GM12878 (cell line): ENCODE results near the gene LPAR5. TPM values are rescaled to one million over a fixed set of nuclear protein-coding genes. Genes with fewer than 3 reads are reported as not detected.

Source experiments
- BHLHE40 ChIP-seq, 2 experiments: fragments of 450-650 bp in 1 of 2; IDR thresholded peaks; 2 replicates each; pipeline ENCODE4 v1.6.1; 2011 to 2017; ENCODE audit warnings: low read depth in 2 of 2, borderline replicate concordance in 1 of 2, improper control_type of control experiment in 1 of 2, low read length in 1 of 2, mild to moderate bottlenecking in 1 of 2
- BRCA1 ChIP-seq: IDR thresholded peaks from 2 replicates; pipeline ENCODE4 v1.6.1; 2011; ENCODE audit warnings: low read depth, low read length, improper control_type of control experiment
- CHD2 ChIP-seq: IDR thresholded peaks from 2 replicates; pipeline ENCODE4 v1.6.1; 2011; ENCODE audit warnings: low read depth, low read length, improper control_type of control experiment, borderline replicate concordance
- CHD4 ChIP-seq: fragments of 200-600 bp; sonication (generic); IDR thresholded peaks from 2 replicates; pipeline ENCODE4 v1.6.1; 2016; ENCODE audit warnings: mild to moderate bottlenecking
- HDAC2 ChIP-seq: fragments of 200-600 bp; sonication (generic); IDR thresholded peaks from 2 replicates; pipeline ENCODE4 v1.6.1; 2017
- HDGF ChIP-seq: fragments of 450-650 bp; IDR thresholded peaks from 2 replicates; pipeline ENCODE4 v1.6.1; 2016; ENCODE audit warnings: antibody characterized with exemption
- JUNB ChIP-seq: IDR thresholded peaks from 2 replicates; pipeline ENCODE4 v1.6.1; 2016; ENCODE audit warnings: antibody characterized with exemption, mild to moderate bottlenecking
- MTA2 ChIP-seq: fragments of 450-650 bp; IDR thresholded peaks from 2 replicates; pipeline ENCODE4 v1.6.1; 2016; ENCODE audit warnings: low read depth, mild to moderate bottlenecking, moderate library complexity
- MXI1 ChIP-seq: fragments of 150-350 bp; IDR thresholded peaks from 2 replicates; pipeline ENCODE4 v1.6.1; 2011; ENCODE audit warnings: low read depth, mild to moderate bottlenecking, inconsistent platforms, low read length, improper control_type of control experiment
- MYB ChIP-seq: fragments of 150-350 bp; IDR thresholded peaks from 2 replicates; pipeline ENCODE4 v1.6.1; 2014; ENCODE audit warnings: mild to moderate bottlenecking, low read depth, low read length, borderline replicate concordance
- NR2C1 ChIP-seq: fragments of 450-650 bp; IDR thresholded peaks from 2 replicates; pipeline ENCODE4 v1.6.1; 2017; ENCODE audit warnings: antibody characterized with exemption, mild to moderate bottlenecking, moderate library complexity
- NR2F1 ChIP-seq: fragments of 450-650 bp; conservative IDR thresholded peaks from 2 replicates; pipeline ENCODE4 v1.6.1; 2017; ENCODE audit warnings: mild to moderate bottlenecking
- POLR2A ChIP-seq: IDR thresholded peaks from 2 replicates; pipeline ENCODE4 v1.6.1; 2011; ENCODE audit warnings: low read depth, mild to moderate bottlenecking, low read length
- POLR2AphosphoS2 ChIP-seq: IDR thresholded peaks from 2 replicates; pipeline ENCODE4 v1.6.1; 2011; ENCODE audit warnings: low read depth, mild to moderate bottlenecking, low read length, improper control_type of control experiment, moderate library complexity
- RCOR1 ChIP-seq: conservative IDR thresholded peaks from 2 replicates; pipeline ENCODE4 v1.6.1; 2012; ENCODE audit warnings: low read depth, low read length, improper control_type of control experiment
- RUNX3 ChIP-seq: IDR thresholded peaks from 2 replicates; pipeline ENCODE4 v1.6.1; 2012; ENCODE audit warnings: low read length, inconsistent platforms
- WRNIP1 ChIP-seq: IDR thresholded peaks from 2 replicates; pipeline ENCODE4 v1.6.1; 2011; ENCODE audit warnings: low read depth, low read length, improper control_type of control experiment, borderline replicate concordance
- ZNF24 ChIP-seq: fragments of 450-650 bp; IDR thresholded peaks from 2 replicates; pipeline ENCODE4 v1.6.1; 2017; ENCODE audit warnings: antibody characterized with exemption, mild to moderate bottlenecking
- polyA plus RNA-seq, 11 experiments: library from polyadenylated mRNA; depleted of rRNA in 4 of 11; unstranded in 6 of 11; stranded (reverse) in 5 of 11; fragments of >200 nt; fragmentation: Nextera tagmentation in 4 of 11; fragmentation: Illumina TruSeq in 1 of 11; extraction: Ambion mirVana in 4 of 11; extraction: Trizol in 1 of 11; gene quantifications; 1 replicate in 1 of 11; 2 replicates in 10 of 11; pipeline versions ENCODE4 v1.2.1 to v1.2.3, GENCODE V29; 2011 to 2016; ENCODE audit warnings: inconsistent platforms in 2 of 11, missing spikeins in 2 of 11, low read depth in 1 of 11
- total RNA-seq, 4 experiments: library from RNA; depleted of rRNA in 3 of 4; stranded (reverse); fragments of >200 nt in 3 of 4; fragmentation: Illumina TruSeq in 1 of 4; extraction: Trizol in 1 of 4; gene quantifications; 2 replicates each; pipeline versions ENCODE4 v1.2.1 to v1.2.3, GENCODE V29; 2013 to 2021
- TF ChIP-seq, protein P1 (sequence below): IDR thresholded peaks from 2 replicates; pipeline ENCODE4 v1.6.1; 2012; ENCODE audit warnings: low read depth, low read length, improper control_type of control experiment
- TF ChIP-seq, protein P2 (sequence below): fragments of 450-650 bp; IDR thresholded peaks from 2 replicates; pipeline ENCODE4 v1.6.1; 2016; ENCODE audit warnings: mild to moderate bottlenecking, moderate library complexity, borderline replicate concordance
- TF ChIP-seq, protein P3 (sequence below): fragments of 450-650 bp; IDR thresholded peaks from 2 replicates; pipeline ENCODE4 v1.6.1; 2018; ENCODE audit warnings: mild to moderate bottlenecking, low read depth, moderate library complexity; ENCODE audit not compliant: partially characterized antibody

Gene LPAR5
- total and polyA plus RNA-seq, 10 of the 15 experiments (the other 5 are each of a cell fraction or from before 2014, with no cell fraction given) = 1.3 to 7.9 (median 5.3) TPM

DNA sequence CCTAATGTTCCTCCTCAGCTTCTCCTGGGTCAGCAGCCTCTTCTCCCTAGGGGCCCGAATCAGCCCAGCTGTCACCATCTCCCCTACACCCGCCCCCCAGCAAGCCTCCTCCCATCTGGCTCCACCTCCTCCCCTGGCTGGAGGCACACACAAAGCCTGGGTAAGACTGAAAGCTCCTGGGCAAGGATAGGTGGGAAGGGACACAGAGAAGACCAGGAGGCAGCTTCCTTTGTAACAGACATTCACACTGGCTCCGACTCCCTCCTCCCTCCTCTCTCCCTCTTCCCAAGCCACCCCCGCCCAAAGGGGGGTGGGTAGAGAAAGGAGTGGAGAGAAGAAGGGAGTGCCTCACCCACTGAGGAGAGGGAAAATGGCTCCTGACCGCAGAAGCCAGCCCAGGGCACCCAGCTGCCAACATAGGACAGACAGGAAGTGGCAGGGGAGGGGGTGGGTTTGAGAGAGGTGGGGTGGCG, 32.6 kb downstream of the LPAR5 start (continued):
- TF ChIP-seq BHLHE40 (IDR thresholded peaks at IDR 0.05; ENCODE audit: borderline replicate concordance in 1 of 2, low read depth in 2 of 2, low read length in 1 of 2) (no peak), POLR2A (no peak), CHD4 (no peak), WRNIP1 (no peak), MTA2 (no peak), MXI1 (no peak), HDAC2 (no peak), RCOR1 (no peak), BRCA1 (no peak), JUNB (no peak), CHD2 (no peak), NR2F1 (no peak), RUNX3 (peak; percentile 20; the same call in 1 of the 2 replicates), MYB (no peak), NR2C1 (no peak), ZNF24 (no peak), HDGF (peak; percentile 36; the same call in 1 of the 2 replicates), POLR2AphosphoS2 (0 out of 2 replicates have a peak, but pooled peaks have one; percentile 13)
- TF ChIP-seq, protein P1, sequence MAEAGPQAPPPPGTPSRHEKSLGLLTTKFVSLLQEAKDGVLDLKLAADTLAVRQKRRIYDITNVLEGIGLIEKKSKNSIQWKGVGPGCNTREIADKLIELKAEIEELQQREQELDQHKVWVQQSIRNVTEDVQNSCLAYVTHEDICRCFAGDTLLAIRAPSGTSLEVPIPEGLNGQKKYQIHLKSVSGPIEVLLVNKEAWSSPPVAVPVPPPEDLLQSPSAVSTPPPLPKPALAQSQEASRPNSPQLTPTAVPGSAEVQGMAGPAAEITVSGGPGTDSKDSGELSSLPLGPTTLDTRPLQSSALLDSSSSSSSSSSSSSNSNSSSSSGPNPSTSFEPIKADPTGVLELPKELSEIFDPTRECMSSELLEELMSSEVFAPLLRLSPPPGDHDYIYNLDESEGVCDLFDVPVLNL = no peak
- TF ChIP-seq, protein P2, sequence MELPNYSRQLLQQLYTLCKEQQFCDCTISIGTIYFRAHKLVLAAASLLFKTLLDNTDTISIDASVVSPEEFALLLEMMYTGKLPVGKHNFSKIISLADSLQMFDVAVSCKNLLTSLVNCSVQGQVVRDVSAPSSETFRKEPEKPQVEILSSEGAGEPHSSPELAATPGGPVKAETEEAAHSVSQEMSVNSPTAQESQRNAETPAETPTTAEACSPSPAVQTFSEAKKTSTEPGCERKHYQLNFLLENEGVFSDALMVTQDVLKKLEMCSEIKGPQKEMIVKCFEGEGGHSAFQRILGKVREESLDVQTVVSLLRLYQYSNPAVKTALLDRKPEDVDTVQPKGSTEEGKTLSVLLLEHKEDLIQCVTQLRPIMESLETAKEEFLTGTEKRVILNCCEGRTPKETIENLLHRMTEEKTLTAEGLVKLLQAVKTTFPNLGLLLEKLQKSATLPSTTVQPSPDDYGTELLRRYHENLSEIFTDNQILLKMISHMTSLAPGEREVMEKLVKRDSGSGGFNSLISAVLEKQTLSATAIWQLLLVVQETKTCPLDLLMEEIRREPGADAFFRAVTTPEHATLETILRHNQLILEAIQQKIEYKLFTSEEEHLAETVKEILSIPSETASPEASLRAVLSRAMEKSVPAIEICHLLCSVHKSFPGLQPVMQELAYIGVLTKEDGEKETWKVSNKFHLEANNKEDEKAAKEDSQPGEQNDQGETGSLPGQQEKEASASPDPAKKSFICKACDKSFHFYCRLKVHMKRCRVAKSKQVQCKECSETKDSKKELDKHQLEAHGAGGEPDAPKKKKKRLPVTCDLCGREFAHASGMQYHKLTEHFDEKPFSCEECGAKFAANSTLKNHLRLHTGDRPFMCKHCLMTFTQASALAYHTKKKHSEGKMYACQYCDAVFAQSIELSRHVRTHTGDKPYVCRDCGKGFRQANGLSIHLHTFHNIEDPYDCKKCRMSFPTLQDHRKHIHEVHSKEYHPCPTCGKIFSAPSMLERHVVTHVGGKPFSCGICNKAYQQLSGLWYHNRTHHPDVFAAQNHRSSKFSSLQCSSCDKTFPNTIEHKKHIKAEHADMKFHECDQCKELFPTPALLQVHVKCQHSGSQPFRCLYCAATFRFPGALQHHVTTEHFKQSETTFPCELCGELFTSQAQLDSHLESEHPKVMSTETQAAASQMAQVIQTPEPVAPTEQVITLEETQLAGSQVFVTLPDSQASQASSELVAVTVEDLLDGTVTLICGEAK = no peak
- TF ChIP-seq, protein P3, sequence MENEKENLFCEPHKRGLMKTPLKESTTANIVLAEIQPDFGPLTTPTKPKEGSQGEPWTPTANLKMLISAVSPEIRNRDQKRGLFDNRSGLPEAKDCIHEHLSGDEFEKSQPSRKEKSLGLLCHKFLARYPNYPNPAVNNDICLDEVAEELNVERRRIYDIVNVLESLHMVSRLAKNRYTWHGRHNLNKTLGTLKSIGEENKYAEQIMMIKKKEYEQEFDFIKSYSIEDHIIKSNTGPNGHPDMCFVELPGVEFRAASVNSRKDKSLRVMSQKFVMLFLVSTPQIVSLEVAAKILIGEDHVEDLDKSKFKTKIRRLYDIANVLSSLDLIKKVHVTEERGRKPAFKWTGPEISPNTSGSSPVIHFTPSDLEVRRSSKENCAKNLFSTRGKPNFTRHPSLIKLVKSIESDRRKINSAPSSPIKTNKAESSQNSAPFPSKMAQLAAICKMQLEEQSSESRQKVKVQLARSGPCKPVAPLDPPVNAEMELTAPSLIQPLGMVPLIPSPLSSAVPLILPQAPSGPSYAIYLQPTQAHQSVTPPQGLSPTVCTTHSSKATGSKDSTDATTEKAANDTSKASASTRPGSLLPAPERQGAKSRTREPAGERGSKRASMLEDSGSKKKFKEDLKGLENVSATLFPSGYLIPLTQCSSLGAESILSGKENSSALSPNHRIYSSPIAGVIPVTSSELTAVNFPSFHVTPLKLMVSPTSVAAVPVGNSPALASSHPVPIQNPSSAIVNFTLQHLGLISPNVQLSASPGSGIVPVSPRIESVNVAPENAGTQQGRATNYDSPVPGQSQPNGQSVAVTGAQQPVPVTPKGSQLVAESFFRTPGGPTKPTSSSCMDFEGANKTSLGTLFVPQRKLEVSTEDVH = no peak
